ENCODE results near the gene C16orf92.

The C16orf92 gene

GRCh38 chr16:29991571-29991904 is 31.5 kb upstream of the C16orf92 start:
- no peak overlapping the region for H3K4me3 Mint-ChIP-seq
- no peaks in the 10 kb centered on the region for H3K27me3 Mint-ChIP-seq (ENCODE audit: low read depth)
- TF ChIP-seq CTCF (IDR thresholded peaks at IDR 0.05; ENCODE audit: unreplicated experiment in 3 of 3), result no peak
- no peak overlapping the region for H3K27ac Mint-ChIP-seq
- peaks cover 19% of the 10 kb centered on the region for H3K4me1 Mint-ChIP-seq
- no peaks in the 10 kb centered on the region for H3K9me3 Mint-ChIP-seq
- H3K36me3 Mint-ChIP-seq (ENCODE audit: low read depth), result peaks cover 38% of the 10 kb centered on the region

- Mint-ChIP-seq H3K9me3 (no peaks in the 10 kb centered on the region), H3K36me3 (ENCODE audit: low read depth) (peaks cover 39% of the 10 kb centered on the region), H3K4me1 (peaks cover 24% of the 10 kb centered on the region), H3K27ac (peak overlapping the region in 2 of 3 experiments; percentile 35 to 49), H3K27me3 (ENCODE audit: low read depth) (no peaks in the 10 kb centered on the region), H3K4me3 (peak overlapping the region; percentile 59 to 80 (median 60))
- TF ChIP-seq CTCF (IDR thresholded peaks at IDR 0.05; ENCODE audit: unreplicated experiment in 3 of 3), result no peak
Observed at GRCh38 chr16:29992344-29992967, 30.5 kb upstream of the C16orf92 start.

- Mint-ChIP-seq H3K27ac (no peak overlapping the region), H3K4me1 (peaks cover 24% of the 10 kb centered on the region), H3K9me3 (no peaks in the 10 kb centered on the region), H3K36me3 (ENCODE audit: low read depth) (peaks cover 36% of the 10 kb centered on the region), H3K27me3 (ENCODE audit: low read depth) (no peaks in the 10 kb centered on the region), H3K4me3 (peak overlapping the region; percentile 60 to 98 (median 80))
- TF ChIP-seq CTCF (IDR thresholded peaks at IDR 0.05; ENCODE audit: unreplicated experiment in 3 of 3), result no peak
Observed at GRCh38 chr16:29993191-29993902, 29.7 kb upstream of the C16orf92 start.

GRCh38 chr16:29993903-29994599 is 28.9 kb upstream of the C16orf92 start:
- H3K9me3 Mint-ChIP-seq, result no peaks in the 10 kb centered on the region
- H3K4me1 Mint-ChIP-seq, result peaks cover 24% of the 10 kb centered on the region
- TF ChIP-seq CTCF (IDR thresholded peaks at IDR 0.05; ENCODE audit: unreplicated experiment in 3 of 3), result no peak
- H3K36me3 Mint-ChIP-seq (ENCODE audit: low read depth), result peaks cover 34% of the 10 kb centered on the region
- H3K4me3 Mint-ChIP-seq, result peak overlapping the region; percentile 98
- H3K27me3 Mint-ChIP-seq (ENCODE audit: low read depth), result no peaks in the 10 kb centered on the region
- peak overlapping the region in 2 of 3 experiments; percentile 19 to 82 for H3K27ac Mint-ChIP-seq

- peak overlapping the region; percentile 98 for H3K4me3 Mint-ChIP-seq
- TF ChIP-seq CTCF (IDR thresholded peaks at IDR 0.05; ENCODE audit: unreplicated experiment in 3 of 3), result no peak
- H3K9me3 Mint-ChIP-seq, result no peaks in the 10 kb centered on the region
- H3K27me3 Mint-ChIP-seq (ENCODE audit: low read depth), result no peaks in the 10 kb centered on the region
- peaks cover 27% of the 10 kb centered on the region for H3K36me3 Mint-ChIP-seq (ENCODE audit: low read depth)
- peak overlapping the region; percentile 19 to 92 (median 92) for H3K27ac Mint-ChIP-seq
- H3K4me1 Mint-ChIP-seq, result peaks cover 24% of the 10 kb centered on the region
Observed at GRCh38 chr16:29994600-29995323, 28.2 kb upstream of the C16orf92 start.
